Skeletal muscle tissue (tissue), 4 donors: ENCODE data around the gene FHIT. TPM values are rescaled to one million over a fixed set of nuclear protein-coding genes. Genes with fewer than 3 reads are reported as not detected.
"Not testable (repeated sequence)": the region's sequence is repeated elsewhere in the genome, so short reads cannot be mapped to it uniquely, and the experiment has no call there.

ENCODE experiments used
- H3K27ac ChIP-seq: one replicate; pipeline ENCODE4 v1.7.0; 2013; ENCODE audit warnings: mild to moderate bottlenecking, low read depth, low read length, inconsistent platforms
- H3K27me3 ChIP-seq, 3 donors: one replicate each; pipeline ENCODE4 v1.7.0; 2013; ENCODE audit warnings: low read length in 3 of 3; ENCODE audit not compliant: control insufficient read depth in 3 of 3, insufficient read depth in 3 of 3
- H3K36me3 ChIP-seq, 3 donors: one replicate each; pipeline ENCODE4 v1.7.0; 2013; ENCODE audit warnings: low read length in 3 of 3; ENCODE audit not compliant: control insufficient read depth in 3 of 3, insufficient read depth in 3 of 3
- H3K4me1 ChIP-seq, 3 donors: one replicate each; pipeline ENCODE4 v1.7.0; 2013; ENCODE audit warnings: low read length in 3 of 3, mild to moderate bottlenecking in 3 of 3; ENCODE audit not compliant: control insufficient read depth in 3 of 3, insufficient read depth in 3 of 3
- H3K4me3 ChIP-seq, 3 donors: one replicate each; pipeline ENCODE4 v1.7.0; 2013; ENCODE audit warnings: low read length in 3 of 3
- H3K9ac ChIP-seq, 3 donors: one replicate each; pipeline ENCODE4 v1.7.0; 2013; ENCODE audit warnings: low read length in 3 of 3, mild to moderate bottlenecking in 3 of 3, moderate library complexity in 2 of 3, low read depth in 1 of 3
- H3K9me3 ChIP-seq, 3 donors: one replicate each; pipeline ENCODE4 v1.7.0; 2013; ENCODE audit warnings: low read length in 3 of 3; ENCODE audit not compliant: control insufficient read depth in 3 of 3
- total RNA-seq: library from RNA; depleted of rRNA; stranded (reverse); fragments of >200 nt; gene quantifications from one replicate; pipeline ENCODE4 v1.2.3, GENCODE V29; 2014
- donor health status: Osteomylitis.

The FHIT gene
- total RNA-seq, 1 donor from 2014 or later = 4.2 TPM

- no peak overlapping the region for H3K27ac ChIP-seq
- no peaks in the 10 kb centered on the region for H3K36me3 ChIP-seq
- H3K4me3 ChIP-seq = no peak overlapping the region
- H3K4me1 ChIP-seq = no peaks in the 10 kb centered on the region
- no peak overlapping the region for H3K9ac ChIP-seq
- H3K9me3 ChIP-seq = no peaks in the 10 kb centered on the region
- no peaks in the 10 kb centered on the region for H3K27me3 ChIP-seq
Measured at GRCh38 chr3:61057464-61057863, 193.8 kb downstream of the FHIT start.

GRCh38 chr3:61055447-61055846, 195.8 kb downstream of the FHIT start:
- no peaks in the 10 kb centered on the region for H3K9me3 ChIP-seq

GRCh38 chr3:61053781-61054496, 197.3 kb downstream of the FHIT start:
- H3K27me3 ChIP-seq = no peaks in the 10 kb centered on the region

More at GRCh38 chr3:61055447-61055846, 195.8 kb downstream of the FHIT start:
- no peaks in the 10 kb centered on the region for H3K27me3 ChIP-seq
- H3K4me1 ChIP-seq = no peaks in the 10 kb centered on the region
- H3K9ac ChIP-seq = no peak overlapping the region
- no peak overlapping the region for H3K27ac ChIP-seq
- no peaks in the 10 kb centered on the region for H3K36me3 ChIP-seq
- no peak overlapping the region for H3K4me3 ChIP-seq

GRCh38 chr3:61052851-61053250, 198.4 kb downstream of the FHIT start:
- Histone ChIP-seq H3K27ac (no peak overlapping the region), H3K4me1 (no peaks in the 10 kb centered on the region), H3K27me3 (no peaks in the 10 kb centered on the region), H3K36me3 (no peaks in the 10 kb centered on the region), H3K9me3 (no peaks in the 10 kb centered on the region), H3K4me3 (no peak overlapping the region), H3K9ac (no peak overlapping the region)

More at GRCh38 chr3:61053781-61054496, 197.3 kb downstream of the FHIT start:
- Histone ChIP-seq H3K4me3 (no peak overlapping the region), H3K9ac (no peak overlapping the region), H3K9me3 (no peaks in the 10 kb centered on the region), H3K4me1 (no peaks in the 10 kb centered on the region), H3K27ac (no peak overlapping the region), H3K36me3 (no peaks in the 10 kb centered on the region)

- H3K9me3 ChIP-seq = no peaks in the 10 kb centered on the region
- no peak overlapping the region for H3K9ac ChIP-seq
- no peaks in the 10 kb centered on the region for H3K36me3 ChIP-seq
- no peaks in the 10 kb centered on the region for H3K4me1 ChIP-seq
- no peak overlapping the region for H3K27ac ChIP-seq
- H3K4me3 ChIP-seq = no peak overlapping the region
- H3K27me3 ChIP-seq = no peaks in the 10 kb centered on the region
Measured at GRCh38 chr3:61051666-61052065, 199.6 kb downstream of the FHIT start.

GRCh38 chr3:61045169-61045568, 206.1 kb downstream of the FHIT start:
- not testable (repeated sequence) for H3K36me3 ChIP-seq, H3K9me3 ChIP-seq, H3K4me3 ChIP-seq, H3K27ac ChIP-seq, H3K4me1 ChIP-seq, H3K27me3 ChIP-seq, H3K9ac ChIP-seq

GRCh38 chr3:61043156-61043555, 208.1 kb downstream of the FHIT start:
- no peaks in the 10 kb centered on the region for H3K4me1 ChIP-seq
- H3K36me3 ChIP-seq = peaks cover 0 to 2% (median 0%) of the 10 kb centered on the region in 3 donors
- no peak overlapping the region for H3K9ac ChIP-seq
- H3K4me3 ChIP-seq = no peak overlapping the region
- no peaks in the 10 kb centered on the region for H3K27me3 ChIP-seq
- no peak overlapping the region for H3K27ac ChIP-seq
- H3K9me3 ChIP-seq = no peaks in the 10 kb centered on the region

GRCh38 chr3:61040618-61041017, 210.6 kb downstream of the FHIT start:
- Histone ChIP-seq H3K4me3 (no peak overlapping the region), H3K36me3 (peaks cover 0 to 2% (median 0%) of the 10 kb centered on the region in 3 donors), H3K9me3 (no peaks in the 10 kb centered on the region), H3K27ac (no peak overlapping the region), H3K27me3 (no peaks in the 10 kb centered on the region), H3K9ac (no peak overlapping the region), H3K4me1 (no peaks in the 10 kb centered on the region)

- no peak overlapping the region for H3K9ac ChIP-seq
Measured at GRCh38 chr3:61035573-61035972, 215.7 kb downstream of the FHIT start.

GRCh38 chr3:61032991-61033390, 218.3 kb downstream of the FHIT start:
- Histone ChIP-seq H3K4me1 (no peaks in the 10 kb centered on the region), H3K9ac (no peak overlapping the region), H3K36me3 (no peaks in the 10 kb centered on the region), H3K27ac (no peak overlapping the region), H3K4me3 (no peak overlapping the region), H3K27me3 (no peaks in the 10 kb centered on the region), H3K9me3 (no peaks in the 10 kb centered on the region)

More at GRCh38 chr3:61035573-61035972, 215.7 kb downstream of the FHIT start:
- Histone ChIP-seq H3K27me3 (no peaks in the 10 kb centered on the region), H3K4me3 (no peak overlapping the region), H3K4me1 (no peaks in the 10 kb centered on the region), H3K36me3 (no peaks in the 10 kb centered on the region), H3K9me3 (no peaks in the 10 kb centered on the region), H3K27ac (no peak overlapping the region)
